Sigmoid colon (tissue), 7 donors: ENCODE results near the gene TXNDC5. TPM values are rescaled to one million over a fixed set of nuclear protein-coding genes. Genes with fewer than 3 reads are reported as not detected.

Experiments used
- DNase-seq: peaks from one replicate; pipeline ENCODE4 v3.0.0-alpha.2; 2019
- H3K27ac ChIP-seq, 4 donors: fragments of 200-600 bp; sonication (generic); one replicate each; pipeline ENCODE4 v1.5.1; 2016 to 2019; ENCODE audit warnings: mild to moderate bottlenecking in 1 of 4
- H3K27me3 ChIP-seq, 3 donors: fragments of 200-600 bp; sonication (generic); one replicate each; pipeline ENCODE4 v1.5.1; 2019; ENCODE audit warnings: mild to moderate bottlenecking in 1 of 3
- H3K36me3 ChIP-seq, 4 donors: fragments of 200-600 bp; sonication (generic); one replicate each; pipeline ENCODE4 v1.5.1; 2016 to 2019
- H3K4me1 ChIP-seq, 4 donors: fragments of 200-600 bp; sonication (generic); one replicate each; pipeline ENCODE4 v1.5.1; 2017 to 2019
- H3K4me3 ChIP-seq, 4 donors: fragments of 200-600 bp; sonication (generic); one replicate each; pipeline ENCODE4 v1.5.1; 2017 to 2019; ENCODE audit warnings: mild to moderate bottlenecking in 2 of 4, moderate library complexity in 1 of 4
- H3K9me3 ChIP-seq, 4 donors: fragments of 200-600 bp in 3 of 4; sonication (generic) in 3 of 4; one replicate each; pipeline versions ENCODE4 v1.5.1 to v1.6.1; 2013 to 2019
- EP300 ChIP-seq, 4 donors: sonication (generic); formaldehyde crosslinking; IDR thresholded peaks; one replicate each; pipeline ENCODE4 v1.6.1; 2017; ENCODE audit warnings: antibody characterized with exemption in 4 of 4
- POLR2A ChIP-seq, 2 donors: fragments of 450-650 bp; IDR thresholded peaks; one replicate each; pipeline ENCODE4 v1.6.1; 2016; ENCODE audit warnings: antibody characterized with exemption in 2 of 2, mild to moderate bottlenecking in 2 of 2, moderate library complexity in 2 of 2
- POLR2AphosphoS5 ChIP-seq, 4 donors: sonication (generic); formaldehyde crosslinking; IDR thresholded peaks; one replicate each; pipeline ENCODE4 v1.6.1; 2017; ENCODE audit warnings: antibody characterized with exemption in 4 of 4
- WGBS, 2 donors: extraction: QIAGEN DNeasy Blood & Tissue Kit; methylation state at CpG; one replicate each; pipeline ENCODE4 v1.1.7; 2013; 5-methylcytosine and 5-hydroxymethylcytosine counted together
- intact Hi-C: fragments of 100-400 bp; cut with DNase I; formaldehyde crosslinking; loops from one replicate; pipeline ENCODE4 v1.15.1; 2023
- polyA plus RNA-seq, 3 donors: library from polyadenylated mRNA; stranded (reverse); fragments of 200-250 nt; gene quantifications; one replicate each; pipeline ENCODE4 v1.2.3, GENCODE V29; 2013
- total RNA-seq, 4 donors: library from RNA; depleted of rRNA; stranded (reverse); fragments of >200 nt; gene quantifications; one replicate each; pipeline ENCODE4 v1.1.0, GENCODE V29; 2016
- TF ChIP-seq, protein P1 (sequence below), 4 experiments: fragments of 450-650 bp in 3 of 4; fragments of 200-600 bp in 1 of 4; IDR thresholded peaks; one replicate each; pipeline ENCODE4 v1.5.1; 2016 to 2019; ENCODE audit warnings: antibody characterized with exemption in 4 of 4, mild to moderate bottlenecking in 3 of 4, moderate library complexity in 2 of 4
- donor health status: healthy with polysubstance abuse.
- donor health status: Bipolar disorder and iron deficiency.
- donor health status: healthy.

The TXNDC5 gene
- total RNA-seq (10 to 100 TPM; 48.1 to 64.9 (median 52.9) TPM), polyA plus RNA-seq (10 to 100 TPM; 18.6 to 75.2 (median 29.1) TPM)

DNA sequence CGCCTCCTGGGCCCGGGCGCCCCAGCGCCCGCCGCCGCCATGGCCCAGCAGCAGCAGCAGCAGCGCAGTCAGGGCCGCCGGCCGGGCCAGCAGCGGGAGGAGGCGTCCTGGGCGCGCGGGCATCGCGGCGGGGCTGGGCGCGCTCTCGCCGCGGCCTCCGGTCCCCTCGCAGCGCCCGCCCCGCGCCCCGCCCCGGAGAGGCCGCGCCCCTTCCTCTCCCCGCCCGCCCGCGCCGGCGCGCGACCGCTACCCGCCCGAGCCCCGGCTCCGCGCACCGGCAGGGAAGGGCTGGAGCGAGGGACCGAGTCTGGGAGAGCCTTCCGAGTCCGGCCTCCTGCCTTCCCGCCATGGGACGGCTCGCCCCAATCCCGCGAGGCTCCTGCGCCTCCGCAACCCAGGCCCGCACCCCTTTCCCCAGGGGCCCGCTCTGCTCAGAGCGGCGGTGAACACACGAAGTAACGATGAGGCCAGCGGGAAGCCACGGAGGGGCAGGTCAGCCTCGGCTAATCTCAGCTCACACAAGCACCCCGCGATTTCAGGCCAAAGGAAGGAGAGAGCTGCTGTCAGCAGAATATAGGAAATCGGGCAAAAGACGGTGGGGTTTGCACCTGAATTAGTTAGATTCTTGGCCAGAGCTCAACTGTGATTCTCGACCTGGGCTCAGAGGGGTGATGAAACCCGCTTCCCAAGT is at the start of gene TXNDC5:
TXNDC5 (minus strand) TSS at position 135 of the 691 bp plus-strand sequence; CDS start at position 123, 12 bp downstream.
- Histone ChIP-seq H3K27me3 (no peaks in the 10 kb centered on the region), H3K4me3 (peak within 1 kb of the TSS; percentile 53 to 98 (median 88)), H3K4me1 (peaks cover 0 to 15% (median 15%) of the 10 kb centered on the region in 4 donors), H3K27ac (peak within 1 kb of the TSS; percentile 73 to 85 (median 79)), H3K9me3 (no peaks in the 10 kb centered on the region), H3K36me3 (no peaks in the 10 kb centered on the region)
- peak; percentile 83 for DNase-seq
- WGBS, 2 donors = 1 to 2% methylated on average over 75 of the region's 75 CpGs
- intact Hi-C loops = loop anchor here (5.0 kb wide), 2 partner anchors 87 to 152 kb away; partner anchors contain the start of gene BLOC1S5
- no peak for TF ChIP-seq POLR2A (IDR thresholded peaks at IDR 0.05)
- peak in 2 of 4 donors; percentile 20 to 49 for TF ChIP-seq POLR2AphosphoS5 (IDR thresholded peaks at IDR 0.05)

DNA sequence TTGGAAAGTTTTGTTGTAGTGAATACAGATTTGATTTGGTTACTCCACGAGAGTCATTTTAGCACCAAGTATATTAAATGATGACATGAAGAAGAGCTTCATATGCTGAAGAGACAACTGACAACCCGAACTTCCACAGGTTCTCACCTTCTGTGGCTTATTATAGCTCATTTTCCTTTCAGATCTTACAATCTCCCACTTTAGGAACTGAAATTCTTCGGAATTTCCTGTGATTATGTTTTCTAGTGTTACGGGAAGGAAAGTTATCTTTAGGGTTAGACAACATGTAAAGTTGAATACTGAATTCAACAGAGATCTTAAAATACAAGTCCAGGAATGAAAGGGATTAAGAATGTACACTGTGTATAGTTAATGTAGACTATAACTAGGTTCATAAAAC is 49.6 kb upstream of the TXNDC5 start:
- Histone ChIP-seq H3K9me3 (peaks cover 0 to 2% (median 0%) of the 10 kb centered on the region in 4 donors), H3K27ac (no peak overlapping the region), H3K4me1 (no peaks in the 10 kb centered on the region), H3K4me3 (no peak overlapping the region), H3K27me3 (no peaks in the 10 kb centered on the region), H3K36me3 (no peaks in the 10 kb centered on the region)
- no peak for DNase-seq
- no peak for TF ChIP-seq POLR2AphosphoS5 (IDR thresholded peaks at IDR 0.05)
- TF ChIP-seq, protein P1, sequence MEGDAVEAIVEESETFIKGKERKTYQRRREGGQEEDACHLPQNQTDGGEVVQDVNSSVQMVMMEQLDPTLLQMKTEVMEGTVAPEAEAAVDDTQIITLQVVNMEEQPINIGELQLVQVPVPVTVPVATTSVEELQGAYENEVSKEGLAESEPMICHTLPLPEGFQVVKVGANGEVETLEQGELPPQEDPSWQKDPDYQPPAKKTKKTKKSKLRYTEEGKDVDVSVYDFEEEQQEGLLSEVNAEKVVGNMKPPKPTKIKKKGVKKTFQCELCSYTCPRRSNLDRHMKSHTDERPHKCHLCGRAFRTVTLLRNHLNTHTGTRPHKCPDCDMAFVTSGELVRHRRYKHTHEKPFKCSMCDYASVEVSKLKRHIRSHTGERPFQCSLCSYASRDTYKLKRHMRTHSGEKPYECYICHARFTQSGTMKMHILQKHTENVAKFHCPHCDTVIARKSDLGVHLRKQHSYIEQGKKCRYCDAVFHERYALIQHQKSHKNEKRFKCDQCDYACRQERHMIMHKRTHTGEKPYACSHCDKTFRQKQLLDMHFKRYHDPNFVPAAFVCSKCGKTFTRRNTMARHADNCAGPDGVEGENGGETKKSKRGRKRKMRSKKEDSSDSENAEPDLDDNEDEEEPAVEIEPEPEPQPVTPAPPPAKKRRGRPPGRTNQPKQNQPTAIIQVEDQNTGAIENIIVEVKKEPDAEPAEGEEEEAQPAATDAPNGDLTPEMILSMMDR (IDR thresholded peaks at IDR 0.05) = no peak
- TF ChIP-seq EP300 (IDR thresholded peaks at IDR 0.05) = no peak
- TF ChIP-seq POLR2A (IDR thresholded peaks at IDR 0.05) = no peak
- WGBS, 2 donors = 73 to 75% methylated on average over 4 of the region's 4 CpGs
- intact Hi-C loops = no loop called here

DNA sequence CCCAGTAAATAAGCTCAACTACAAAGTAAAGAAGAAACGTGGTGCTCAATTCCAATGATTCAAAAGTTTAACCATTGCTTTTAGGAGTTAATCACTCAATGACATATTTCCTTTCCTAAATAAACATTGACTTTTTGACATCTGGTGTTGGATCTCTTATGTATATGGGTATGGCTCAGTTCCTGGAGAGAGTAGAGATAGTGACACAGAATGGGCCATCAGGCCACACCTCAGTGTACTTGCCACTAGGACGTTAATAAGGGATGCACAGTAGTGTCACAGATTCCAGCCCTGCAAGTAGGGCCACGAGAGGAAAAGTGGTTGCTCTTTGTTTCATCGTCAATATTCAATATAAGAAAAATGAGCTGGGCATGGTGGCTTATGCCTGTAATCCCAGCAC is 48.9 kb upstream of the TXNDC5 start:
- 49 to 70% methylated on average over 4 of the region's 4 CpGs for WGBS, 2 donors
- DNase-seq = no peak
- intact Hi-C loops = no loop called here
- no peak overlapping the region for H3K27ac ChIP-seq
- no peaks in the 10 kb centered on the region for H3K36me3 ChIP-seq
- H3K9me3 ChIP-seq = no peaks in the 10 kb centered on the region
- no peak overlapping the region for H3K4me3 ChIP-seq
- no peaks in the 10 kb centered on the region for H3K4me1 ChIP-seq
- H3K27me3 ChIP-seq = no peaks in the 10 kb centered on the region
- no peak for TF ChIP-seq POLR2AphosphoS5 (IDR thresholded peaks at IDR 0.05)
- no peak for TF ChIP-seq EP300 (IDR thresholded peaks at IDR 0.05)
- no peak for TF ChIP-seq POLR2A (IDR thresholded peaks at IDR 0.05)
- TF ChIP-seq, protein P1 (IDR thresholded peaks at IDR 0.05) = no peak

DNA sequence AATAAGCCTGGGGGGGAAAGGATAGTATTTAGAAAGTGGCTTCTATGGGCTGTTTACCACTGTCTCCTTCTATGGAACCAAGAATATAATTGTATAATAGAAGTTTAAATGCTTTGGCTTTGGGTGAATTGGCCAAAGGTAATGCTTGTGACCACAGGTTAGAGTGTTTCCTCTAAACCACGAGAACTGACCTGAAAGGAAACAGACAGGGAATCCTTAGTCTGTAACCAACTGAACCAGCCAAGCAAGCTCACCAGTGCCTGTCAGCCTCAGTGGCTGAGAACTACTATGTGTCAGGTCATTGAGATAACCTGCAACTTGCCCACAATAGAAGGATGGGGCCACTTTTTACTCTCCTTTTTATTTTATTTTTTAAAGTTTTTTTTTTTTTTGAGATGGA is 47.9 kb upstream of the TXNDC5 start:
- no peaks in the 10 kb centered on the region for H3K36me3 ChIP-seq
- DNase-seq = no peak
- WGBS, 2 donors = 63 to 64% methylated on average over 1 of the region's 1 CpG
- H3K9me3 ChIP-seq = no peaks in the 10 kb centered on the region
- no peak overlapping the region for H3K27ac ChIP-seq
- intact Hi-C loops = no loop called here
- no peaks in the 10 kb centered on the region for H3K27me3 ChIP-seq
- TF ChIP-seq, protein P1 (IDR thresholded peaks at IDR 0.05) = no peak
- no peak for TF ChIP-seq POLR2A (IDR thresholded peaks at IDR 0.05)
- no peak for TF ChIP-seq POLR2AphosphoS5 (IDR thresholded peaks at IDR 0.05)
- TF ChIP-seq EP300 (IDR thresholded peaks at IDR 0.05) = no peak
- H3K4me1 ChIP-seq = no peaks in the 10 kb centered on the region
- no peak overlapping the region for H3K4me3 ChIP-seq

DNA sequence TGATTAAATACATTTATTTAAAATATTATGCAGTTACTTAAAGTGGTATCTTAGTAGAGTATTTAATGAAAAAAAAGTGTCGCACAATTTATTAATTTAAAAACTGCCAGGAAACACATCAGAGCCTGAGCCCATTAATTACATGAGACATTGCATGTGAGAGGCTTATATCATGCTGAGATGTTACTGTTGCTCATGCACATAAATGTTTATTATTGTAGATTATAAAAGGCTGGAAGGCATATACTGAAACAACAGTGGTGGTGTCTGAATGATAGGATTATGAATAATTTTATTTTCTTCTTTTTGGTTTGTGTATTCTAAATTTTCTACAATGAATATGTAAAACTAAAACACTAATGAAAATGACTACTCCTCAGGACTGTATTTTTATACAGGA is 45.7 kb upstream of the TXNDC5 start:
- 97 to 99% methylated on average over 1 of the region's 1 CpG for WGBS, 2 donors
- Histone ChIP-seq H3K27ac (no peak overlapping the region), H3K27me3 (no peaks in the 10 kb centered on the region), H3K9me3 (no peaks in the 10 kb centered on the region), H3K36me3 (no peaks in the 10 kb centered on the region), H3K4me1 (no peaks in the 10 kb centered on the region), H3K4me3 (no peak overlapping the region)
- DNase-seq = no peak
- intact Hi-C loops = no loop called here
- TF ChIP-seq POLR2A (IDR thresholded peaks at IDR 0.05) = no peak
- TF ChIP-seq POLR2AphosphoS5 (IDR thresholded peaks at IDR 0.05) = no peak
- TF ChIP-seq EP300 (IDR thresholded peaks at IDR 0.05) = no peak
- TF ChIP-seq, protein P1 (IDR thresholded peaks at IDR 0.05) = no peak
